Bronchial epithelial cell (primary cell): ENCODE data around the gene IFITM10. TPM values are rescaled to one million over a fixed set of nuclear protein-coding genes. Genes with fewer than 3 reads are reported as not detected.
A peak's percentile ranks its signal among the peaks of the same experiment; 100 is the strongest.

Experiments
- DNase-seq: peaks from one replicate; pipeline ENCODE4 v3.0.0-alpha.2; 2010; ENCODE audit warnings: low read depth
- FAIRE-seq: peaks from 2 replicates; lab custom pipeline; 2011; peaks lifted over from hg19 to GRCh38; lab: Jason Lieb, UNC
- H3K27me3 ChIP-seq: 2 replicates; pipeline ENCODE4 v1.5.1; 2011; ENCODE audit warnings: low read length; ENCODE audit not compliant: control insufficient read depth, insufficient read depth
- H3K36me3 ChIP-seq: 2 replicates; pipeline ENCODE4 v1.5.1; 2011; ENCODE audit warnings: low read length; ENCODE audit not compliant: control insufficient read depth, insufficient read depth
- H3K4me3 ChIP-seq: 2 replicates; pipeline ENCODE4 v1.5.1; 2011; ENCODE audit warnings: mild to moderate bottlenecking, low read depth, low read length, control low read depth
- CTCF ChIP-seq: IDR thresholded peaks from 2 replicates; pipeline ENCODE4 v1.5.1; 2011; ENCODE audit warnings: mild to moderate bottlenecking, moderate library complexity, low read length, control low read depth, inconsistent platforms; ENCODE audit not compliant: insufficient read depth, severe bottlenecking
- total RNA-seq: library from RNA; depleted of rRNA; stranded (reverse); fragments of >200 nt; gene quantifications from 2 replicates; pipeline ENCODE4 v1.2.1, GENCODE V29; 2014

Gene IFITM10
- 1.3 and 2.4 TPM in 2 replicates for total RNA-seq

GRCh38 chr11:1750481-1750839, at the start of gene IFITM10:
Gene IFITM10 (minus strand): TSS chr11:1750595. CDS start chr11:1750442, 153 bp downstream.
- FAIRE-seq (no peak), DNase-seq (no peak)
- Histone ChIP-seq H3K4me3 (peak within 1 kb of the TSS; percentile 62), H3K36me3 (peaks cover 22% of the 10 kb centered on the region), H3K27me3 (no peaks in the 10 kb centered on the region)
- no peak for TF ChIP-seq CTCF

DNA sequence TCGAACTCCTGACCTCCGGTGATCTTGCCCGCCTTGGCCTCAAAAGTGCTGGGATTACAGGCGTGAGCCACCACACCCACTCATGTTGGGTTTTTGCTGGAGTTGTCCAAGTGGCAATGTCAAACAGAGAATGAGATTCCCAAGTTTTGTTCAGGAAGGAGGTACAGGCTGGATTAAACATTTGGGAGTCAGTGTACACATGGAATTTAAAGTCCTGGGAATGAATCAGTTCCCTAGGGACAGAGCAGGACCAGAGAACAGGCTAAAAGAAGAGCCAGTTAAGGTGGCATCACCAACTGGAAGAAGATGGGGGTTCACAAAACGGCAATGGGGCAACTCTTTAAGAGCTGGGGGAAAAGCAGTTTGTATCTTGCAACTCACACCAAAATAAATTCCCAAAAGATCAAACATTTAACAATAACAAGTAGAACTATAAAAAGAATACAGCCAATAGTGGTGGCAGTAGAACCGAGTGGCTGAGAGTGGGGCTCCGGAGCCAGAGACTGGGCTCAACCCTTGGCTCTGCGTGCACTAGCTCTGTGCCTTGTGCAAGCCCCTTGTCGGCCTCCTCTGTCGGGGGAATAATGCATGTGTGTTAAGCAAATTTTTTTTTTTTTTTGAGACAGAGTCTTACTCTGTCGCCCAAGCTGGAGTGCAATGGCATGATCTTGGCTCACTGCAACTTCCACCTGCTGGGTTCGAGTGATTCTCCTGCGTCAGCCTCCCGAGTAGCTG, 47.2 kb upstream of the IFITM10 start:
- TF ChIP-seq CTCF: no peak
- FAIRE-seq (no peak), DNase-seq (no peak)
- no peaks in the 10 kb centered on the region for H3K27me3 ChIP-seq
- no peaks in the 10 kb centered on the region for H3K36me3 ChIP-seq
- no peak overlapping the region for H3K4me3 ChIP-seq

DNA sequence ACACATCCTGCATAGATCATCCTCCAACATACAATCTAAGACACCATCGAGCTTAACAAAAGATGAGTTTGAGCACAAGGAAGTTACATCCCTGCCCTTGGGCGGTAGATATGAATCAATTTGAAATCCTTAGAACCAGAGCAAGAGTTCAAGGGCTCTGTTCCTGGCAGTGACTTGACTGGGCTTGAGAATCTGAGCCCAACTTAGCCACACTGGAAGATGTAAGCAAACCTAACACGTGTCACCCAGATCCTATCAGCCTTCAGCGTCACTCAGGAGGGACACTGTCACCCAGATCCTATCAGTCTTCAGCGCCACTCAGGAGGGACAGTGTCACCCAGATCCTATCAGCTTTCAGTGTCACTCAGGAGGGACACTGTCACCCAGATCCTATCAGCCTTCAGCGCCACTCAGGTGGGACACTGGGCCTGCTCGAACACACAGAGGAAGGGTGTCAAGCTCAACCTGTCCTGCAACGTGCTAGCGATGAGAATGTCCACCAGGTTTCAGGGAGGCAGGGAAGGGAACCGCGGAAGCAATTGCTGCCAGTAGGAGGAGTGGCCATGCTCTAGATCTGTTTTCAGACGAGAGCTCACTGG, 46.1 kb upstream of the IFITM10 start:
- FAIRE-seq (peak; percentile 84), DNase-seq (peak; percentile 45)
- H3K4me3 ChIP-seq: no peak overlapping the region
- H3K36me3 ChIP-seq: no peaks in the 10 kb centered on the region
- TF ChIP-seq CTCF: no peak
- no peaks in the 10 kb centered on the region for H3K27me3 ChIP-seq

GRCh38 chr11:1793081-1793480, 42.7 kb upstream of the IFITM10 start:
- DNase-seq (no peak), FAIRE-seq (no peak)
- H3K4me3 ChIP-seq: no peak overlapping the region
- H3K27me3 ChIP-seq: no peaks in the 10 kb centered on the region
- no peaks in the 10 kb centered on the region for H3K36me3 ChIP-seq
- no peak for TF ChIP-seq CTCF

GRCh38 chr11:1792461-1792860, 42.1 kb upstream of the IFITM10 start:
- DNase-seq: no peak
- Histone ChIP-seq H3K4me3 (no peak overlapping the region), H3K27me3 (no peaks in the 10 kb centered on the region), H3K36me3 (no peaks in the 10 kb centered on the region)
- FAIRE-seq: no peak
- TF ChIP-seq CTCF: no peak

DNA sequence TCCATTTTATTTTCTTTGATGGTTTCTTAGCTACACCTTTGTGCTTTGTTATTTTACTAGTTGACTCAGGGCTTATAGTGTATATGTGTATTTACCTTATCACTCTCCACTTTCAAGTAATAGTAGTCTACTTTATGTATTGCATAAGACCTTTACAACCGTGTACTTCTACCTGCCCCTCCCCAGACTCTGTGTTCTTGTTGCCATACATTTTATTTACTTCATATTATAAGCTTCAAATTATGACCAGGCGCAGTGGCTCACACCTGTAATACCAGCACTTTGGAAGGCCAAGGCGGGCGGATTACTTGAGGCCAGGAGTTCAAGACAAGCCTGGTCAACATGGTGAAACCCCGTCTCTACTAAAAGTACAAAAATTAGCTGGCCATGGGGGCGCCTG, 41.5 kb upstream of the IFITM10 start:
- Histone ChIP-seq H3K27me3 (no peaks in the 10 kb centered on the region), H3K4me3 (no peak overlapping the region), H3K36me3 (no peaks in the 10 kb centered on the region)
- DNase-seq: no peak
- no peak for TF ChIP-seq CTCF
- no peak for FAIRE-seq
